PFSK-1 (cell line): ENCODE results near the gene TRPC6.

Experiments
- POLR2AphosphoS5 ChIP-seq: IDR thresholded peaks from 2 replicates; pipeline ENCODE4 v1.6.1; 2012; ENCODE audit warnings: low read depth, mild to moderate bottlenecking, control low read depth, low read length, moderate library complexity
- SIN3A ChIP-seq: IDR thresholded peaks from 2 replicates; pipeline ENCODE4 v1.6.1; 2012; ENCODE audit warnings: mild to moderate bottlenecking, low read length, moderate library complexity, borderline replicate concordance; ENCODE audit not compliant: insufficient read depth
- TAF1 ChIP-seq: IDR thresholded peaks from 2 replicates; pipeline ENCODE4 v1.6.1; 2012; ENCODE audit warnings: low read length, control low read depth, borderline replicate concordance; ENCODE audit not compliant: insufficient read depth
- TF ChIP-seq, protein P1 (sequence below), 2 experiments: IDR thresholded peaks; 2 replicates each; pipeline versions ENCODE4 v1.6.1 to v1.8.0; 2011 to 2012; ENCODE audit warnings: low read depth in 2 of 2, low read length in 2 of 2, control low read depth in 1 of 2, inconsistent platforms in 1 of 2, mild to moderate bottlenecking in 1 of 2, moderate library complexity in 1 of 2; ENCODE audit not compliant: insufficient read depth in 1 of 2

TRPC6 gene

DNA sequence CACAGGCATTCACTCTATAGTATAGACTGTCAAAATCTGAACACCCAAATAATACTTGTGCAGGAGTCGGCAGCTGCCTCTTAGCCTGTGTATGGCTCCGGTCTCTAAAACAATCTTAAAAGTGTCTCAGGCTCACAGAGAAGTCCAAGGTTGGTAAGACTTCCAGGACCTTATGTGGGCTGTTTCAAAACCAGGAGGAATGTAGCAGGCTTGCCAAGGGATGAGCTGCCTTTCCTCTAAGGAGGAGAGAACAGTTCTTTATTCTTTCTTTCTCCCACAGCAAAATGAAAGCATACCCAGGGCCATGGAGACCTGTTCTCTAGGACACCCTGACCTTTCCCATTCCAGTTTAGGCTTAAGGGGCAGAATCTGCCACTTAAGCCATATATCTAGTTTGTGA lies 176.5 kb downstream of the TRPC6 start:
- TF ChIP-seq TAF1 (no peak), POLR2AphosphoS5 (no peak), SIN3A (no peak)
- TF ChIP-seq, protein P1, sequence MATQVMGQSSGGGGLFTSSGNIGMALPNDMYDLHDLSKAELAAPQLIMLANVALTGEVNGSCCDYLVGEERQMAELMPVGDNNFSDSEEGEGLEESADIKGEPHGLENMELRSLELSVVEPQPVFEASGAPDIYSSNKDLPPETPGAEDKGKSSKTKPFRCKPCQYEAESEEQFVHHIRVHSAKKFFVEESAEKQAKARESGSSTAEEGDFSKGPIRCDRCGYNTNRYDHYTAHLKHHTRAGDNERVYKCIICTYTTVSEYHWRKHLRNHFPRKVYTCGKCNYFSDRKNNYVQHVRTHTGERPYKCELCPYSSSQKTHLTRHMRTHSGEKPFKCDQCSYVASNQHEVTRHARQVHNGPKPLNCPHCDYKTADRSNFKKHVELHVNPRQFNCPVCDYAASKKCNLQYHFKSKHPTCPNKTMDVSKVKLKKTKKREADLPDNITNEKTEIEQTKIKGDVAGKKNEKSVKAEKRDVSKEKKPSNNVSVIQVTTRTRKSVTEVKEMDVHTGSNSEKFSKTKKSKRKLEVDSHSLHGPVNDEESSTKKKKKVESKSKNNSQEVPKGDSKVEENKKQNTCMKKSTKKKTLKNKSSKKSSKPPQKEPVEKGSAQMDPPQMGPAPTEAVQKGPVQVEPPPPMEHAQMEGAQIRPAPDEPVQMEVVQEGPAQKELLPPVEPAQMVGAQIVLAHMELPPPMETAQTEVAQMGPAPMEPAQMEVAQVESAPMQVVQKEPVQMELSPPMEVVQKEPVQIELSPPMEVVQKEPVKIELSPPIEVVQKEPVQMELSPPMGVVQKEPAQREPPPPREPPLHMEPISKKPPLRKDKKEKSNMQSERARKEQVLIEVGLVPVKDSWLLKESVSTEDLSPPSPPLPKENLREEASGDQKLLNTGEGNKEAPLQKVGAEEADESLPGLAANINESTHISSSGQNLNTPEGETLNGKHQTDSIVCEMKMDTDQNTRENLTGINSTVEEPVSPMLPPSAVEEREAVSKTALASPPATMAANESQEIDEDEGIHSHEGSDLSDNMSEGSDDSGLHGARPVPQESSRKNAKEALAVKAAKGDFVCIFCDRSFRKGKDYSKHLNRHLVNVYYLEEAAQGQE (IDR thresholded peaks at IDR 0.05; ENCODE audit: insufficient read depth in 1 of 2, low read depth in 2 of 2, low read length in 2 of 2): no peak
